HG03097 (cell line): ENCODE results near the gene HDDC3.

ENCODE experiments used
- ATAC-seq: cut with Tn5 transposase; IDR thresholded peaks from one replicate; pipeline ENCODE4 v1.9.1; 2021; ENCODE audit not compliant: unreplicated experiment, low FRiP score

HDDC3 gene, protein sequence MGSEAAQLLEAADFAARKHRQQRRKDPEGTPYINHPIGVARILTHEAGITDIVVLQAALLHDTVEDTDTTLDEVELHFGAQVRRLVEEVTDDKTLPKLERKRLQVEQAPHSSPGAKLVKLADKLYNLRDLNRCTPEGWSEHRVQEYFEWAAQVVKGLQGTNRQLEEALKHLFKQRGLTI

DNA sequence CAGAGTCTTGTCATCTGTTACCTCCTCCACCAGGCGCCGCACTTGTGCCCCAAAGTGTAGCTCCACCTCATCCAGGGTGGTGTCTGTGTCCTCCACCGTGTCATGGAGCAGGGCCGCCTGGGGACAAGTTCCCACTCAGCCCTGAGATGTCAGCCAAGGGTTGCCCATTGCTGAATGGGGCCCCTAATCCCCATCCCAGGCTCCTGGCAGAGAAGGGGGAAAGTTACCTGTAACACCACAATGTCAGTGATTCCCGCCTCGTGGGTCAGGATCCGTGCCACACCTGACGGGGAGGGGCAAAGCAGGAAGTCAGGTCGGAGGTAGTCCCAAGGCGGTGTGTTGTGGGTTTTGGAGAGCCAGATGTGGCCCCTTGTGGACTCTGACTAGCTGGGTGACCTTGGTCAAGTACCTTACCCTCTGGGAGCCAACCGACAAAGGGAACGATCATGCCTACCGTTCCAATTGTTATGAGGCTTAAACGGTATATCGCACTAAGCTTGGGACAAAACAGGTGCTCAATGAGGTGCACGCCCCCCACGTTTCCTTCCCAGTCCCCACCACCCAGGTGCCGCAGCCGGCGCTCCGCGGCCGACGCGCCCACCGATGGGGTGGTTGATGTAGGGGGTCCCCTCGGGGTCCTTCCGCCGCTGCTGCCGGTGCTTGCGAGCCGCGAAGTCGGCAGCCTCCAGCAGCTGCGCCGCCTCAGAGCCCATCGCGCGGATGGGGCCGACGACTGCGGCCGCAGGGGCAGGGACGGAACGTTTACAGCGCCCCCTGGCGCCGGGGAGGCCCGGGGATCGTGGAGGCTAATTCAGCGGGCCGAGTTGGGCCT, at the start of gene HDDC3:
Gene HDDC3, minus strand, starts transcription at position 722 of the 832 bp plus-strand sequence. Its CDS starts 9 bp downstream, at position 713.
- ATAC-seq, result peak; percentile 40

DNA sequence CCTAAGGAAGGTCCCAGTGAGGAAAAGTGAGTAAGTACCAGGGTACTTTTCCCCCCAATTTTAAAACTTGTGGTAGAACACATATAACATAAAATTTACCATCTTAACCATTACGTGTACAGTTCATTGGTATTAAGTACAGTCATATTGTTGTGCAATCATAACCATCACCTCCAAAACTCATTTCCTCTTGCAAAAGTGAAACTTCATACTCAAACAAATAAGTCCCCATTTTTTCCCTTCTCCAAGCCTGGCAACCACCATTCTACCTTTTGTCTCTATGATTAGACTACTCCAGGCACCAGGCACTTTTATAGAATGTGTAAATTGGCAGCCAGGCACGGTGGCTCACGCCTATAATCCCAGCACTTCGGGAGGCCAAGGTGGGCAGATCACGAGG, 49.8 kb upstream of the HDDC3 start:
- peak; percentile 22 for ATAC-seq

DNA sequence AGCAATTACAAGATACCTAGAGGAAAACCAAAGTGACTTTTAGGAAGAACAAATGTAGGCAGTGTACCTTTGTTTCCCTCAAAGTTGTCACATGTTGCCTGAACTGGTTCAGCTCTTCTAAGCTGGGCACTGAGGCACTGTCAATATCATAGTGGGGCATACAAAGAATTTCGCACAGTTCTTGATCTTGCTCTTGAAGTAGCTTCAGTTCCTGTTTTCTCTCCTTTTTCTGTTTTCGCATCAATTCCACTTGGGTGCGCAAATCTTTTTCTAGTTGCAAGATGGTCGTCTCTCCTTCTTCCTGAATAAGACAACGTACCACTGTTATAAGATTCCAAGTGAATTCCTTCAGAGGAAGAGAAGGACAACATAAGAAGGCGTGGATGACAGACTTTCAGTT, 49.3 kb upstream of the HDDC3 start:
- ATAC-seq, result peak; percentile 58

GRCh38 chr15:90979582-90979981, 47.2 kb upstream of the HDDC3 start:
- no peak for ATAC-seq

GRCh38 chr15:90974216-90974615, 41.9 kb upstream of the HDDC3 start:
- no peak for ATAC-seq

DNA sequence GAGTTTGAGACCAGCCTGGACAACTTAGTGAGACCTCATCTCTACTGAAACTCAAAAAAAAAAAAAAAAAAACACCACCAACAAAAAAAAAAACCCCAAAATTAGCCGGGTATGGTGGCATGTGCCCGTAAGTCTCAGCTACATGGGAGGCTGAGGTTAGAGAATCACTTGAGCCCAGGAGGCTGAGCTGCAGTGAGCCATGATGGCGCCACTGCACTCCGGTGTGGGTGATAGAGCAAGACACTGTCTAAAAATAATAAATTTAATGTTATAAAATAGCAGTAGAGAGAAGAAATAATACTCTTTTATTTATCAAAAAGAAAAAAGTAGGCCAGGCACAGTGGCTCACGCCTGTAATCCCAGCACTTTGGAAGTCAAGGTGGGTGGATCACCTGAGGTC, 39.8 kb upstream of the HDDC3 start:
- no peak for ATAC-seq

DNA sequence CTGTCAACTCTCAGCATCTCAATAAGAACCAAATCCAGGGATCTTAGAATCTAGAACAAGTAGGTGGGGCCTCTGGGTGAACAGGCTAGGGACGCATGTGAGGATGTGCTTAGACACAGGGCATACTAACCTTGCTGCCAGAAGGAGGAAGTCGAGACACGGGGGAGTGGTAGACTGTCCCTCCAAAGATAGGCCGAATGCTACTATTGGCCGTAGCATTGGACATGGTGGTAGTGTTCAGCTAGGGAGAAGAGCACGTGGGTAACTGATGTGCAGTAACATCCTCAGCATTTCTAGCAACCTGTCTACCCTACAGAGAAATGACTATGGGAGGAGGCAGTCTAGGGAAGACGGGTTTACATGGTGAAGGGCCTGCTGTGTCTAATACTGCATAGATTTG, 37.9 kb upstream of the HDDC3 start:
- ATAC-seq, result no peak

DNA sequence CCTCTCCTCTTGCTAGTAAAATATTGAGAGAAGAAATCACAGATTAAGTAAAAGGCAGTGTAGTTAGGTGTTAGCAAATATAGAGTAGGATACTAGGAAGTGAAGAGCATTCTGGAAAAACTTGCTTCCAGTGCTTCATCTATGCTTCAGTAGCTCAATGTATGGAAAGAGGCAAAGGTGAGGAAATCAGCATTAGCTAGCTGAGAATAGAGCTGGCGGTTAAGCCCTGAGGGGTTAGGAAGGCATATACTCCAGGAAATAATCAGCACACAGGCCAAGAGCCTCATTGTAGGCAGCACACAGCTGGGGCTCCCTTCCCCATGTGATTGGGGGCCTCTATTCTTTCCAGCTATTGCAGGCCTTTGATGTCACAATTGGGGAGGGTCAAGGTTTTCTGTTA, 36.1 kb upstream of the HDDC3 start:
- no peak for ATAC-seq

DNA sequence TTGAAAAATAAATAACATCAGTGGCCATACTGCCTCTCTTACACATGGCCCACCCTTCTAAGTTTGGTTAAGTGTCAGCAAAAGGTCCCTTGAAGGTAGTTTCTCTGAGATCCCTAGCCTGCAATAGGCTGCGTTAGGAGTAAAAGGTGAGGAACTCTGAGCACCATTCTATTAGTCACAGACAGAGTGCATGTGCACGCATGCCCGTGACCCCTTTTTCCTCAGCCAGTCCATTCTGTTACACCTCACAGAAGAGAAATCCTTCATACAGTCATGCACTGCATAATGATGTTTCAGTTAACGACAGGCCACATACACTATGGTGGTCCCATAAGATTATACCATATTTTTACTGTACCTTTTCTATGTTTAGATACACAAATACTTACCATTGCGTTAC, 34.9 kb upstream of the HDDC3 start:
- no peak for ATAC-seq

GRCh38 chr15:90966262-90966661, 33.9 kb upstream of the HDDC3 start:
- ATAC-seq, result no peak

- no peak for ATAC-seq
These were observed 29.7 kb upstream of the HDDC3 start for GRCh38 chr15:90962021-90962420.

- no peak for ATAC-seq
These were observed 28.1 kb upstream of the HDDC3 start for GRCh38 chr15:90960298-90961091.

DNA sequence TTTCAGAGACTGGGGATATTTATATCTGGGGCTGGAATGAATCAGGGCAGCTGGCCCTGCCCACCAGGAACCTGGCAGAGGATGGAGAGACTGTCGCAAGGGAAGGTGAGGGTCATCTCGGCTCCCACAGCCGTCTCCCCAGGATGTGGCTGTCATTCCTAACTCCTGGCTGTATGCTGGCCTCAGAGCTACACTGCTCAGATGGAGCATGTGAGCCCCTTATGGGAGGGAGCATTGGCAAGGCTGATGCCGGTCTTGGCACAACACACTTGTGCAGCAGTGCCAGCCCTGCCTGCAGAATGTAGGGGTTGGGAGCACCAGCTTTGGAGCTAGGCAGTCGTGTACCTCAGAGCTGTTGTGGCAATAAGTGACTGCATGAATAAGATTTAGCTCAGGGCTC, 27.5 kb upstream of the HDDC3 start:
- no peak for ATAC-seq

DNA sequence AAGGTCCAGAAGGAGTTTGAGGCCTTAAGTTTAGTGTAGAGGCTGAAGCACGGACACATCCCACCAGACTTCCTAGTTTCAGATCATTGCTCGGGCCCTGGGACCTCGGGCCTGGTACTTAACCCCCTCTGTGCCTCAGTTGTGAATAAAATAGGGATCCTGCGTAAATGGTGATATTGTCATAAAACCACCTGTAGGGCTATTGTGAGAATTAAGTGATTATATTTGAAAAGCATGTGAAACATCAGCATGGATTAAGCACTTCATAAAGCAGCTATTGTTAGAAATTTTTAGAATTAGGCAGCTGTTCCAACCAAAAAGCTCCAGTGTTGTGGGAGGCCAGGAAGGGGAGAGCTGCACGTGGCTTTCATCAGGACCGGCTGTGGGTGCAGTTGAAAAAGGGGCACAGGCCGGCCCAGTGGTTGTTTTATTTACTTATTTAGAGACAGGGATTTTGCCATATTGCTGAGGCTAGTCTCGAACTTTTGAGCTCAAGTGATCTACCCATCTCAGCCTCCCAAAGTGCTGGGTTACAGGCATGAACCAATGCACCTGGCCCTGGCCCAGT, 26.8 kb upstream of the HDDC3 start:
- no peak for ATAC-seq

DNA sequence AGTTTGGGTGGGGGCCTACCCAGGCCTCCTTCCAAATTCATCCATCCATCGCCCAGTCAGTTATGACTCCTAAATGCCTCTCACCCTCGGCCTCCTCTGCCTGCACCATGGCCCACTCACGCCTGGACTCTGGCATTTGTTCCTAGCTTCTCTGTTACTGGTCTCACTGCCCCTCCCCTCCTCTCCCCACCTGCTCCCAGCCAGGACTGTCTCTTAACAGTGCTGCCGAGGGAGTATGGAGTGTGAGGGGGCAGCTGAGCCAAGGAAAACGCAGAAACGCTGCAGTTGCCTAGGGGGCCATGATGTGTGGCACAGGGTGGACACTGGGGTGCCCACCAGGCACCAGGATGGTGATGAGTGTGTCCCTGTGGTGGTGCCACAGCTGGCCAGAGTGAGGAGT, 25.4 kb upstream of the HDDC3 start:
- ATAC-seq, result no peak

DNA sequence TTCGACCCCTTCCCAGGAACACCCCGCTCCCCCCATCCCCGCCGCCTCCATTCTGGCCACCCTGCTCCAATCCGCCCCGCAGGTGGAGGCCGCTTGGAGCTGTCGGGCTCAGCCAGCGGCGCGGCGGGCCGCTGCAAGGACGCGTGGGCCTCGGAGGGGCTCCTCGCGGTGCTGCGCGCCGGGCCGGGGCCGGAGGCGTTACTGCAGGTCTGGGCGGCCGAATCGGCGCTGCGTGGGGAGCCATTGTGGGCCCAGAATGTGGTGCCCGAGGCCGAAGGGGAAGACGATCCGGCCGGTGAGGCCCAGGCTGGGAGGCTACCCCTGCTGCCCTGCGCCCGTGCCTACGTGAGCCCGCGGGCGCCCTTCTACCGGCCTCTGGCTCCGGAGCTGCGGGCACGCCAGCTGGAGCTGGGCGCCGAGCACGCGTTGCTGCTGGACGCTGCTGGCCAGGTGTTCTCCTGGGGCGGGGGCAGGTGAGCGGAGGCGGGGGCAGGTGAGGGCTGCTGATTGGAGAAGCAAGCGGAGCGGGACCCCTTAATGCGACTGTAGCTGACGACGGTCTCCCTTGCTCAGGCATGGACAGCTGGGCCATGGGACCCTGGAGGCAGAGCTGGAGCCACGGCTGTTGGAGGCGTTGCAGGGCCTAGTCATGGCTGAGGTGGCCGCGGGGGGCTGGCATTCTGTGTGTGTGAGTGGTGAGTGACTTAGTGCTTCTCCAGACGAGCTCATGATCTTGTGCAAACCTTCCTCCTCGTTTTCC, 24.9 kb upstream of the HDDC3 start:
- no peak for ATAC-seq

- no peak for ATAC-seq
These were observed 24.1 kb upstream of the HDDC3 start for GRCh38 chr15:90956274-90957030.

DNA sequence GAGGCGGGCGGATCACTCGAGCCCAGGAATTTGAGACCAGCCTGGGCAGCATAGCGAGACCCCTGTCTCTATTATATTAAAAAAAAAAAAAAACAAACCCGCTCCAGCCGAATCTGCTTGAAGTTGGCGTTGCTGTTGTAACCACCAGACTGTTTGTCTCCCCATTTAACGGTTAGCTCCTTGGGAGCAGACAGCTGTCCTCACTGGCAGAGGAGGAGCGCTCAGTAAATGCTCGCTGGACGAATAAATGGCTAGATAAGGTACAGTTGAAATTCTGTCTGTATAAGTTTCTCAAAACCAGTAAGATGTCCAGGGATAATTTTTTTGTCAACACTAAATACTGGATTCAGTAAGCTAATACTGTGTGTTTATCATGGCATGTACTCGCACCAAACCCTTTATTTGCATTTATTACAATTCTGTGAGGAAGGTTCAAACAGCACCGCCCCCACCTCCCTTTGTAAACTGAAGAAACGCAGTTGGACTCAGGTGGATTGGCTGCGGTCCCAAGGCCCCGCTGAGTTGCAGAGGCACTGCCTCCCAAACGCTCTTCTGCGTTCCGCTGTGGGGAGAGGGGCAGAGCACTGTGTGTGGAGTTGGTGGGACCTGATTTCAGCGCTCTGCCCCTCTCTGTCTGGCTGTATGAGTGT, 23.4 kb upstream of the HDDC3 start:
- ATAC-seq, result no peak
